Measurements from ENCODE around the gene SLC36A1.

- TF ChIP-seq CTCF (IDR thresholded peaks at IDR 0.05 in 8 of 11, conservative IDR thresholded peaks at IDR 0.05 in 3 of 11) (no peak), POLR2AphosphoS5 (IDR thresholded peaks at IDR 0.05) (no peak), POLR2A (IDR thresholded peaks at IDR 0.05) (no peak)
Measured at GRCh38 chr5:151449297-151449696, 1.9 kb downstream of the SLC36A1 start.
